GM19023 (cell line): ENCODE results near the gene TDRD1.

ENCODE experiments used
- ATAC-seq: cut with Tn5 transposase; IDR thresholded peaks from one replicate; pipeline ENCODE4 v1.9.1; 2021; ENCODE audit warnings: mild to moderate bottlenecking, moderate library complexity; ENCODE audit not compliant: unreplicated experiment

The TDRD1 gene

GRCh38 chr10:114259824-114260223, 80.7 kb downstream of the TDRD1 start:
- no peak for ATAC-seq

DNA sequence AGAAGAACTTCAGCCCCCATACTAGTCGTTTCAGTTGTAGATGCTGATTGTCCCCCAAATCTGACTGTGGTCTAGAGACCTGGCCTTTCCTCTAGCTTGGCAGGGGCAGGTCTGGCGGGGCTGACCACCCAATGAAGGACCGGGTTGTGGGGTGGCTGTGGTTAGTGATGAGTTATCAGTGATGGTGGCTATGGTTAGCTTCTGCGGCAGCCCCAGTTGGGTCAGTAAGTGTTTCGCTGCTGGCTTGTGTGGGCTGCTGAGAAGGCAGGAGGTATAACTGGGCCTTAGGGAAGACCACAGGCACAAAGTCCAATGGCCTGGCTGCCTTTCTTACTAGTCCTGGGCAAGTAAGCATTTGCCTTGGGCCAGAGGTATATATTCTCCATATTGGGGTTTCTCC, 81.2 kb downstream of the TDRD1 start:
- ATAC-seq: no peak

- no peak for ATAC-seq
Measured at GRCh38 chr10:114261076-114261475, 81.9 kb downstream of the TDRD1 start.

DNA sequence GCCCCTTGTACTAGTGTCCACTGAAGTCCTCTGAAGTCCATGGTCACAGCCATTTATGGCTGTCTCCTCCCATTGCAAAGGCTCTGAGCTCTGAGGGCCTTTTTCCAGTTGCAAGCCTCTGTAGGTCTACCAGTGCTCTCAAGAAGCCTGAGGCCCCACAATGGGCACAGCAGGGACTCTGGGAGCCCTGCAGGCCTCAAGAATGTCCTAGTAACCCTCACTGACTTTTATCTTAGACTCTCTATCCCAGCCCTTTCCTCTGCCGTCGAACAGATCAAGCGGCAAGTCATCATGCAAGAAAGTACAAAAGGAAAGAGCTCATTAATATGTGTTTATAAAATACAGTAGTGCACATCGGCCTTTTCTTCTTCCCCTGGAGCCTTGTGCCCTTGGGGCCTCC, 83.3 kb downstream of the TDRD1 start:
- no peak for ATAC-seq

DNA sequence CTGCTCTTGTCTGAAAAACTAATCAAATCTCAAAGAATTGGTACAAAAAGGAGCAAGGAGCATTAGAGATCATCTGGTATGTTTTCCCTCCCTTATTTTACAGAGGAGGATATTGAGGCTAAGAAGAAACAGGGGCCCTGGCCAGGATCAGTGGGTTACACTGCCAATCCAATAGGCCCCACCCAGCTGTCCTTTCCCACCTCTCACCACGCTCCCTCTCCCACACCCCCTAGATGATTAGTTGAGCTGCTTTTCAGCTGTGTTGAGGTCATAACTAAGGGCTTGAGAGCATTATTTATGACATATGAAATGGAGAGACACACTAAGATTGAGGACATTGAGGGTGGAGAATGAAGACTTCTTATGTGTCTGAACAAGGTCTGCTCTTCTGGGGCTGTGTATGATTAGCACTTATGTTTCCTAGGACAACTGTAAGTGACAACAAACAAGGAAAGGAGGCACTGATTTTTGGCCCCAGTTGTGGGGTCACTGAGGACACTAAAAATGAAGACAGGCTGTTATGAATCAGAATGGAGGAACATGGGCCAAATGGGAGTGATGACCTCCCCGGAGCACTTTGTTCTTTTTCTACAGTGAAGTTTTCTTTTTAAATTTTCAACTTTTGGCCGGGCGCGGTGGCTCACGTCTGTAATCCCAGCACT, 86.4 kb downstream of the TDRD1 start:
- ATAC-seq: no peak

DNA sequence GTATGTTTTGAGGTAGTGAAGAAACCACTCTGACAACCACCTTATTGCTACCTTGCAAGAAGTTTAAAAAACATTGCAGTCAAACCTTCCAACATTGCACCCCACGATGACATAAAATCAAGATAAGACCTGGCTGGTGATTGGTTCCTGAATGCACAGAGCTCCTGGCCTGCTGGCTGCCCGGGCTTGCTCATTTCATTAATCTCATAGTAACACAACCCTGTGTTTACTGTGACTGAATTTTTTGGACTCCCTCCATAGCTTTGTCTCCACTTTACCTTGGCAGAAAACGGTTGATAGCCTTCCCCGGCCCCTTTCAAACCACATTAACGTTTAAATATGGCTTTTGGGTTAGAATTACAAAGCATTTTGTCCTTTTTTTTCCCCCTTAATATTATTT, 87.4 kb downstream of the TDRD1 start:
- no peak for ATAC-seq

DNA sequence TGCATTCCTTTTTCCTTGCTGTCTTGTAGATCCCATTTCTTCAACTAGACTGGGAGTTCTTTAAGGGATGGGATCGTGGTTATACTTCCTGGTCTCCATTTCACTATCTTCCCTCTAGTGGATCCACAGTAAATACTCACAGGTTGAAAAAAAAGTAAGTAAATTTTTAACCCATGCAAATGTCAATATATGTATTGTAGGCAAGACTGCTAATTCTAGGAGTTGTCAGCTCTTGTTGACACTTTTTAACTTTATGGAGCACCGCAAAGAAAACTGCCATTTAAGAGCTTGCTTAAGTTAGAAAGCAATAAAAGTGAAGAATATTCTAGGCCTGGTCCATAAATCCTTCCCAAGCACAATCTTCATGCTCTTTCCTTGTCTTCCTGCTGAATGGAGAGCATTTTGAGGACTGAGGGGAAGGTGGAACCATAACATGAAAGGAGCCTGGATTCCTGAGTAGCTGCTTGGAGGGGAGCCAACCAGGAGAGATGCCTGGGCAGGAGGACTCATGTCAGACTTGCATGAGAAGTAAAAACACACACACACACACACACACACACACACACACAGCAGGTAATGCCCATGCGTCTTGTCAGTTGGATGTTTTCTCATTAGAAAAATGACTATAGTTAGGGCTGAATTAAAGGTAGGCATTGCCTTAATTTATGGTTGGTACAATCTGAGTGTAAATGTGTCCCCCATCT, 92.1 kb downstream of the TDRD1 start:
- ATAC-seq: no peak

- no peak for ATAC-seq
Measured at GRCh38 chr10:114271779-114272167, 92.6 kb downstream of the TDRD1 start.

DNA sequence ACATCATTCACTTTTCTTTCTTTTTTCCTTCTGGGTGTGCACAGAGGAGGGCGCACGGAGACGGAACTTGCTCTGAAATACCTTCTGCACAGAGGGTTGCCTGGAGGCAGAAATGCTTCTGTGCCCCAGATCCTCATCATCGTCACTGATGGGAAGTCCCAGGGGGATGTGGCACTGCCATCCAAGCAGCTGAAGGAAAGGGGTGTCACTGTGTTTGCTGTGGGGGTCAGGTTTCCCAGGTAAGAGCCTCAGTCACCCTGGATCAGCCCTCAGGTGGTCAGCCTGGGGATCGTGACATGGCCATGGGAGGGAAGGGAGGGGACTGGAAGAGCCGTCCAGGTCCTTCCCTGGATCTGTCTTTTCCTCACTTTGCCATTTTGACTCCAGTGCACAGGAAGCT, 93.5 kb downstream of the TDRD1 start:
- no peak for ATAC-seq

DNA sequence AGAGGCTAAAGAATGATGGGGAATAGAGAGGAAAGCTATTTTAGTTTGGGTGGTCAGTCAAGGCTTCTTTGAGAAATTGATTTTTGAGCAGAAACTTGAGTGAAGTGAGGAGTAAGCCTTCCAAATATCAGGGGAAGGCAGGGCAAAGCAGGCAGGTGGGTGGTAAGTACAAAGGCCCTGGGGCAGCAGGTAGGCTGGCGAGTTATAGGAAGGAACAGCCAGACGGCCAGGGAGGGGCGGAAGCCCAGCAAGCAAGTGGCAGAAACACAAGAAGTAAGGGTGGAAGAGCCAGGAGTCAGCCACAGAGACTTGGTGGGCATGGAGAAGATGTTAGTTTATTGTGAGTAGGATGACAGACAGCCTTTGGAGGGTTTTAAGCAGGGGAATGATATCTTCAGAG, 94.8 kb downstream of the TDRD1 start:
- ATAC-seq: no peak

DNA sequence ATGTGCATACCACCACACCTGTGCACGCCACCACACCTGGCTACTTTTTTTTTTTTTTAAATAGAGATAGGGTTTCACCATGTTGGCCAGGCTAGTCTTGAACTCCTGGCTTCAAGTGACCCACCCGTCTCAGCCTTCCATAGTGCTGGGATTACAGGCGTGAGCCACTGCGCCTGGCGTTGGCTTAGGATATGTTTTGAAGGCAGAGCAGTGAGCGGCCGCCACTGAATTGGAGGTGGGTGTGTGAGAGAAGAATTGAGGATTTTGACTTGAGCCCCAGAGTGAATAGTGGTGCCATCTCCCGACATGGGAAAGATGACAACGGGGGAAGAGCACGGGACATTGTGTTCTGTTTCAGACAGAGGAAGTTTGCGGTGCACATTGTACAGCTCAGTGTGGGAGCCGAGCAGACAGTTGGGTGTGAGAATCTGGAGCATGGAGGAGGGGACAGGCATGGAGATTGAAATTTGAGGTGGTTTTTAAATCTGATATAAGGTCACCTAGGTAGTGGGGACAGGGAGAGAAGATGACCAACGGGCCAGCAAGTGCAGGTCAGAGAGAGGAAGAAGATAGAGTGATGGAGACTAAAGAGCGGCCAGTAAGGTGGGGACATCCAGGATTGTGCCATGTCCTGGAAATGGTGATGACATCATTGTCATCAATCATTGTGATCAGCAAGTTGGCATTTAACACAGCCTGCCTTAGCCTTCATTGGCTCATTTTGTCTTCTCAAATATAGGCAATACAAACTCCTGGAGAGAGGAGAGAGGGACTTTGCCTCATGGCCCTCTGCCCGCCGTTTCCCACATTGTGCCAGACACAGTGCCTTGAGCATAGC, 95.7 kb downstream of the TDRD1 start:
- ATAC-seq: no peak

DNA sequence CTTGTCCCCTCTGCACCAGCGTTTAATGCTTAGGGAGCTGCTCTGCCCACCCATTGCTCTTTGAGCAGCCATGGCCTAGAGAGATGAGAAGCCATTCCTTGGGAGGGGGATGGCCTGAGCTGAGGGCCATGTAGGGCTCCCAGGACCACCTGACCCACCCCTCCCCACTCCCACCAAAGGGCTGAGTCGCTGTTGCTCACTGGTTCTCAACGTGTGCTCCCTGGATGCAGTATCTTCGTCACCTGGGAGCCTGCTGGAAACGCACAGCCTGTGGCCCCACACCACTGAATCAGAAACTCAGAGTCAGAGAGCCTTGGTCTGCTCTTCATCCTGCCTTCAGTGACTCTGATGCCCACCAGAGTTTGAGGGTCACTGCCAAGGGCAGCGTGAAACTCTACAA, 96.9 kb downstream of the TDRD1 start:
- no peak for ATAC-seq

DNA sequence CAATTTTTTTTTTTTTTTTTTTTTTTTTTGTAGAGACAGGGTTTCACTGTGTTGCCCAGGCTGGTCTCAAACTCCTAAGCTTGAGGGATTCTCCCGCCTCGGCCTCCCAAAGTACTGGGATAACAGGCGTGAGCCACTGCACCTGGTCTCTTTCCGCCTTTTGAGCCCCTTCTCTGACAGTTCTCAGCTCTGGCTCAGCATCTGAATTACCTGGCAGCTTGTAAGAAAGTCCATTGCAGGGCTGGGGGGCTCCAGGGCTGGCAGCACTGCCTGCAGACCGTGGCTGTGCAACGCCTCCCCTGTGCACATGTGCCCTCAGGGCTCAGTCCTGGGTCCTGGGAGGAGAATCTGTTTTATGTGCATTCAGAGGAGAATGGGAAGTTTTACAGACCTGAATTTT, 97.5 kb downstream of the TDRD1 start:
- no peak for ATAC-seq

- ATAC-seq: no peak
Measured at GRCh38 chr10:114278140-114278883, 99.2 kb downstream of the TDRD1 start.

GRCh38 chr10:114278884-114279191, 99.7 kb downstream of the TDRD1 start:
- no peak for ATAC-seq

GRCh38 chr10:114279289-114279688, 100.1 kb downstream of the TDRD1 start:
- no peak for ATAC-seq

DNA sequence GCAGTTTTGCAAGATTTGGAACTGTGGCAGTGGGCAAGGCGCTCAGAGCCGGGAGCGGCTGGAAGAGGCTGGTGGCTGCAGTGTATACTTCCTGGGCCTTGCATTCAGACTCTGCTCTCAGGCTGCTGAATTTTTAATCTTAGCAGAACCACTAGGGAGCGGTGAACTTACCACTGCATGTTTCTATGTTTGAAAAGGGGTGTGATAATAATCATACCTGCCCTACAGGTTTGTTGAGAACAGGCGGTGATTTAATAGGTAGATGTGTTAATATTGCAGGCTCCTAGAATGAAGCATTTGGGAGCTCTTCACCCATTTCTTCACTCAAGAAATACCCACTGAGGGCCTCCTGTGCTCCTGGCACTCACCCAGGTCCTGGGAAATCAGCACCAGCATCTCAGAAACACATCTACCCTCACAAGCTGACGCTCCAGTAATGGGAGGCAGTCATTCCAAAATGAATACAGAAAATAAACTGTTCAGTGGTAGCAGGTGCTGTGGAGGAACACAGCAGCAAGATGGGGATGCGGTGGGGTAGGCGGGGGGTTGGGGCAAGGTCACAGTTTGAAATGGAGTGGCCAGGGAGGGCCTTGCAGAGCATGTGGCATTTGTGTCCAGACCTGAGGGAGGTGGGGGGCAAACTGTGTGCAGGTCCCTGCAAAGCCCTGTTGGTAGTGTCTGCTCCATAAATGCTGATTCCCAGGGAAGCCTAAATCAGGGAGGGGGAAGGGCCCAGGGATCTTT, 100.9 kb downstream of the TDRD1 start:
- ATAC-seq: no peak

GRCh38 chr10:114281006-114281405, 101.9 kb downstream of the TDRD1 start:
- no peak for ATAC-seq

GRCh38 chr10:114281461-114281860, 102.3 kb downstream of the TDRD1 start:
- ATAC-seq: no peak
